Measurements from ENCODE around the gene XCL2.

GRCh38 chr1:168570652-168571051 lies 26.9 kb upstream of the XCL2 start:
- TF ChIP-seq CTCF (IDR thresholded peaks at IDR 0.05) (no peak), POLR2A (IDR thresholded peaks at IDR 0.05) (no peak)

Measured in uterus (tissue), 2 donors.